ENCODE measurements around the gene CALCR.
"Not testable (repeated sequence)": the region's sequence is repeated elsewhere in the genome, so short reads cannot be mapped to it uniquely, and the experiment has no call there.

DNA sequence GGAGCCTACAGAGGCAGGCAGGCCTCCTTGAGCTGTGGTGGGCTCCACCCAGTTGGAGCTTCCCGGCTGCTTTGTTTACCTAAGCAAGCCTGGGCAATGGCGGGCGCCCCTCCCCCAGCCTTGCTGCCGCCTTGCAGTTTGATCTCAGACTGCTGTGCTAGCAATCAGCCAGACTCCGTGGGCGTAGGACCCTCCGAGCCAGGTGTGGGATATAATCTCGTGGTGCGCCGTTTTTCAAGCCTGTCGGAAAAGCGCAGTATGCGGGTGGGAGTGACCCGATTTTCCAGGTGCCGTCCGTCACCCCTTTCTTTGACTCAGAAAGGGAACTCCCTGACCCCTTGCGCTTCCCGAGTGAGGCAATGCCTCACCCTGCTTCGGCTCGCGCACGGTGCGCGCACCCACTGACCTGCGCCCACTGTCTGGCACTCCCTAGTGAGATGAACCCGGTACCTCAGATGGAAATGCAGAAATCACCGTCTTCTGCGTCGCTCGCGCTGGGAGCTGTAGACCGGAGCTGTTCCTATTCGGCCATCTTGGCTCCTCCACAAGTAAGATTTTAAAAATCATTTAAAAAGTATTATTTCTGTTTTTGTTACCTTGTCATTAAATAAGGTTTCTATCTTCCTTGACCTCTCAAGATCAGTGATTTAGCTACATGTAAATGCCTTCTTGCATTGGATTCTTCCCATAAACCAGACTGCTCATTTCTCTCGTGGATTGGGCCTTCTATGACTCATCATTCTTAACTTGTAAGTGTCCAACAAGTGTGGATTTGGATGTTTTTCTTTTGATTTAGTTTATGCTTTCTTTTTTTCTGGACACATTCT is 16.9 kb upstream of the CALCR start:
- TF ChIP-seq, protein P1, sequence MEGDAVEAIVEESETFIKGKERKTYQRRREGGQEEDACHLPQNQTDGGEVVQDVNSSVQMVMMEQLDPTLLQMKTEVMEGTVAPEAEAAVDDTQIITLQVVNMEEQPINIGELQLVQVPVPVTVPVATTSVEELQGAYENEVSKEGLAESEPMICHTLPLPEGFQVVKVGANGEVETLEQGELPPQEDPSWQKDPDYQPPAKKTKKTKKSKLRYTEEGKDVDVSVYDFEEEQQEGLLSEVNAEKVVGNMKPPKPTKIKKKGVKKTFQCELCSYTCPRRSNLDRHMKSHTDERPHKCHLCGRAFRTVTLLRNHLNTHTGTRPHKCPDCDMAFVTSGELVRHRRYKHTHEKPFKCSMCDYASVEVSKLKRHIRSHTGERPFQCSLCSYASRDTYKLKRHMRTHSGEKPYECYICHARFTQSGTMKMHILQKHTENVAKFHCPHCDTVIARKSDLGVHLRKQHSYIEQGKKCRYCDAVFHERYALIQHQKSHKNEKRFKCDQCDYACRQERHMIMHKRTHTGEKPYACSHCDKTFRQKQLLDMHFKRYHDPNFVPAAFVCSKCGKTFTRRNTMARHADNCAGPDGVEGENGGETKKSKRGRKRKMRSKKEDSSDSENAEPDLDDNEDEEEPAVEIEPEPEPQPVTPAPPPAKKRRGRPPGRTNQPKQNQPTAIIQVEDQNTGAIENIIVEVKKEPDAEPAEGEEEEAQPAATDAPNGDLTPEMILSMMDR (conservative IDR thresholded peaks at IDR 0.05), result not testable (repeated sequence)
- not testable (repeated sequence) for TF ChIP-seq ZFX (IDR thresholded peaks at IDR 0.05)

All from C4-2B (cell line).